SH-SY5Y (cell line): ENCODE data around the gene TRIM15.

Source experiments
- GATA2 ChIP-seq: IDR thresholded peaks from 2 replicates; pipeline ENCODE4 v1.6.1; 2011; ENCODE audit warnings: mild to moderate bottlenecking, low read depth, low read length
- GATA3 ChIP-seq: IDR thresholded peaks from 2 replicates; pipeline ENCODE4 v1.6.1; 2011; ENCODE audit warnings: low read depth, mild to moderate bottlenecking, low read length, moderate library complexity

- TF ChIP-seq GATA2 (no peak), GATA3 (no peak)
These were observed 48.6 kb downstream of the TRIM15 start for GRCh38 chr6:30211899-30212298.
